ES-I3 (cell line): ENCODE measurements around the gene POLA1.

Experiments used
- H3K36me3 ChIP-seq: 2 replicates; pipeline ENCODE4 v1.6.1; 2013; ENCODE audit warnings: mild to moderate bottlenecking, low read length, control low read depth, moderate library complexity; ENCODE audit not compliant: insufficient read depth
- H3K4me1 ChIP-seq: 2 replicates; pipeline ENCODE4 v1.6.1; 2013; ENCODE audit warnings: mild to moderate bottlenecking, control low read depth, low read length; ENCODE audit not compliant: insufficient read depth
- H3K9ac ChIP-seq: 2 replicates; pipeline ENCODE4 v1.6.1; 2013; ENCODE audit warnings: low read depth, mild to moderate bottlenecking, low read length, moderate library complexity
- H3K9me3 ChIP-seq: 2 replicates; pipeline ENCODE4 v1.6.1; 2013; ENCODE audit warnings: mild to moderate bottlenecking, low read length, moderate library complexity; ENCODE audit not compliant: control insufficient read depth, insufficient read depth

The POLA1 gene

DNA sequence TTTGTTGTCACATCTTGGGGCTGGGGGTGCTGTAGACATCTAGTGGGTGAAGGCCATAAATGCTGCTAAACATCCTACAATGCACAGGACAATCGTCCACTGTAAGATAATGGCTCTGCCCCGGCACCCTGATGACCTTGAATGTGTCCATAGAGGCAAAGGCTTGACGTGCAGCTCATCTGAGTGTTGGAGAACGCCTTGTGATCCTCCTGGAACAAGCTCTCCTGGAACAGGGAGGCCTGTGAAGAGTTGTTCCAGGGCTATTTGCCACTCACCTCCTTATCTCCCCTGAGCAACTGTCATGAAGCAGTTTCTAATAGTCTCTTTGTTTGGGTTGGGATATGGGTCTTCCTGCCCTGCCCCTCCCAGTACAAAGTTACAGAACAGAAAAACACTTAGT lies 31.4 kb upstream of the POLA1 start:
- peaks cover 13% of the 10 kb centered on the region for H3K4me1 ChIP-seq

DNA sequence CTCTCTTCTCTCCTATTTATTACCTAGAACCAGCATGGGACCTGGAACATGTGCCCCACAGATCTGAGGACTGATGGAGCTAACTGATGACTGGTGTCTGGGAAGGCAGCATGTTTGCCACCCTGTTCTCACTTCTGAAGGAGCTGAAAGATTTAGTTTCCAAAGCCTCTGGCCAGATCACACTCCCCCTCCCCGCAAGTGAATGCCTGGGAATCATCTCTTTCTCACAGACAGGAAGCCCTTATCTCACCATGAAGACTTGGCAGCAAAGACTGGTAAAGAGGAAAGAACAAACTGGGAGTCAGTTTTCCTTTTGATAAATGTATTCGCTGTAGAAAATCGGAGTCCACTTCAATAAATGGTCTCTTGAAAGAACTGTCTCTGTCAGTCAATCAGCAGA lies 25.6 kb upstream of the POLA1 start:
- Histone ChIP-seq H3K9me3 (no peaks in the 10 kb centered on the region), H3K36me3 (no peaks in the 10 kb centered on the region), H3K4me1 (peaks cover 12% of the 10 kb centered on the region; the same call in 1 of the 2 replicates), H3K9ac (no peak overlapping the region)

More for the DNA sequence above, 31.4 kb upstream of the POLA1 start:
- Histone ChIP-seq H3K36me3 (no peaks in the 10 kb centered on the region), H3K9me3 (no peaks in the 10 kb centered on the region), H3K9ac (no peak overlapping the region)

DNA sequence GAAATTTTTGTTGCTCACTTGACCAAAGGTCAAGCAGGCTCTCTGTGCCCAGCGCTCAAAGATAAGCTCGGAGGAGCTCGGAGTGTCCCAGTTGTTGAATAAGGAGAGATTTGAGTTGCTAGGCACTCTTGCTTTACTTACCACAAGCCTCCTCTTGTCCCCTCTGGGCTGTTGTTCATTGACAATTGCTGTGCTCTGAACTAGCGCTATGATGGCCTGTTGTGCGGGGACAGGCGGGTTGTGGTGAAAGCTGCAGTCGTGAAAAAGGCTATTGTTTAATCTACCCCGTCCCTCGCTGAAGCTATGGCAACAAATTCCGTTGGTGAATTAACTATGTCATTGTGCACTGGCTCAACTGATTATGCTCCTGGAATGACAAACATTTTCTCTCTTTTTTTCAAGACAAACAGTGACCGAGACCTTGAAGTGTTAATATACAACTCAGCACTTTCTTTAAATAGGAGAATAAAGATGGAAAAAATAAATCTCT lies 21.0 kb upstream of the POLA1 start:
- peaks cover 16% of the 10 kb centered on the region; the same call in 1 of the 2 replicates for H3K4me1 ChIP-seq
- H3K36me3 ChIP-seq: no peaks in the 10 kb centered on the region
- H3K9me3 ChIP-seq: no peaks in the 10 kb centered on the region
- no peak overlapping the region for H3K9ac ChIP-seq

DNA sequence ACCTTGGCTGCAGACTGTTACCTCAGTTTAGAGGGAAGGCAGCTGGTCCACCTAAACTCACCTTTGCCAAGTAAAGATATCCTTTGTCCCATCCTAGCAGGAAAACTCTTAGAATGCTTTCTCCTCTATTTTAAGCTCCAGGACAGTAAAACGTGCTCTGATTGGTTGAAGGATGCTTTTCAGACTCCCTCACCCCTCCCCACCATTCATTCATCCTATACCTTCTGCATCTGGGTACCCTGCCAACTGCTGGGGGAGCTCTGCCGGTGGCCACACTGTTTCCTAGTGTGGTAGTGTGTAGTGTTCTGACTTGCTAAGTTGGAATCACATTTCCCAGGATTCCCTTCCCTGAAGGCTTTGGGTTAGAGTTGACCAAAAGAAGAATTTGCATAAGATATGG lies 20.3 kb upstream of the POLA1 start:
- no peaks in the 10 kb centered on the region for H3K36me3 ChIP-seq
- H3K4me1 ChIP-seq: peaks cover 13% of the 10 kb centered on the region; the same call in 1 of the 2 replicates
- H3K9ac ChIP-seq: no peak overlapping the region
- H3K9me3 ChIP-seq: no peaks in the 10 kb centered on the region

DNA sequence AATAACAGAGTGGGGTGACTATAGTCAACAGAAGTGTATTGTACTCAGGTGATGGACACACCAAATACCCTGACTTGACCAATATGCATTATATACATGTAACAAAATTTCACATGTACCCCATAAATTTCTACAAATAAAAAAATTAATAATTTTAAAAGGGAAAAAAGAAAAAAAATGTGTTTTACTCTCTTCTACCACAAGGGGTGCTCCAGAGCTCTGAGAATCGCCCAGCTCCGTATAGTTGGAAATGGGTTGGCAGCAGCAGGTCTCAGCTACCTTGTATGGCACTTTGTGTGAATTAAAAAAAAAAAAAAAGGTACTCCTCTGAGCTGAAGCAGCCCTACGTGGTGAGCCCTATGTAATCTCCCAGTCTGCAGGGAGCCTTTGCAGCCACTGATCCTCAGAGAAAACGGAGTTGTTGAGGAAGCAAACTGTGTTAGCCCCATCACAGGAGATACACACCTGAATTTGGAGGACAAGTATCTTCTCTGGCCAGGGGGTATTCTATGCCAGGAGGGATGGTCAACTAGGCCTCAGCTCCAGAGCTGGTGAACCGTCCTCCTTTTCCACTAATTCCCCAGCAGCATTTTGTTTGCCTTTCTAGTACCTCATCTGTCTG lies 17.2 kb upstream of the POLA1 start:
- H3K9me3 ChIP-seq: no peaks in the 10 kb centered on the region
- peaks cover 12% of the 10 kb centered on the region; the same call in 1 of the 2 replicates for H3K4me1 ChIP-seq
- no peaks in the 10 kb centered on the region for H3K36me3 ChIP-seq
- no peak overlapping the region for H3K9ac ChIP-seq

DNA sequence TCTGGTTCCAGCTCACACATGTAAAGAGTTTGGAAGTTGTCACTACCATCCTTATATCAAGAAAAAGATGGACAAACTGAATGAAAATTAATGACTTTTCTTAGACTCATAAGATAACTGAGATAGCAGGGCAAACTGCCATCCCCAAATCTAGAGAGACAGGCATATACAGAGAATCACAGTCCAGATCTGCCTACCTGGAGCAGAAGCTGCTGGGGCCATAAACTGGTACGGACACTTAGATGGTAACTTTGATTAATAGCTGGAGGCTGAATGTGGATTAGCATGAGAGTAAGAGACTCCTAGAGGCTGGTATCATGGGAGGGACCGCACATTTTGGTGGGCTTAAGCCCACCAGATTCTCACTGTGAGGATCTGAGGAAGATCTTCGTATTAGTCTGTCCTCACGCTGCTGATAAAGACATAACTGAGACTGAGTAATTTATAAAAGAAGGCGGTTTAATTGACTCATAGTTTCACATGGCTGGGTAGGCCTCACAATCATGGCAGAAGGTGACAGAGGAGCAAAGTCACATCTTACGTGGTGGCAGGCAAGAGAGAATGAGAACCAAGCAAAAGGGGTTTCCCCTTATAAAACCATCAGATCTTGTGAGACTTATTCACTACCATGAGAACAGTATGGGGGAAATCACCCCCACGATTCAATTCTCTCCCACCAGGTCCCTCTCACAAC lies 10.8 kb upstream of the POLA1 start:
- Histone ChIP-seq H3K9ac (no peak overlapping the region), H3K4me1 (no peaks in the 10 kb centered on the region), H3K36me3 (no peaks in the 10 kb centered on the region), H3K9me3 (no peaks in the 10 kb centered on the region)

DNA sequence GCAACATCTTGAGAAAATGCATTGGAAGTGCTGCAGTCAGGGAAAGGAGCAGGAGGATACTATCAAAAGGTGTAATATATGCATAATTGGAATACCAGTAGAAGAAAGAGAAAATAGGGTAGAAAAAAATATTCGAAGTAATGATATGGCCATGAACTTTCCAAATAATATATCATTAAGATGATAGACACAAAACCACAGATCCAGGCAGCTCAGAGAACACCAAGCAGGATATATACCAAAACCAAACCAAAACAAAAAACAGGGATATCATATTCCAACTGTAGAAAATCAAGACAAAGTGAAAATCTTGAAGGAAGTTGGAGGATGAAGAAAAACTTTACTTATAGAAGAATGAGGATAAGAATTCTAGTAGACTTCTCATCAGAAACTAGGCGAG lies 9.7 kb upstream of the POLA1 start:
- no peaks in the 10 kb centered on the region for H3K4me1 ChIP-seq
- no peaks in the 10 kb centered on the region for H3K36me3 ChIP-seq
- H3K9me3 ChIP-seq: no peaks in the 10 kb centered on the region
- no peak overlapping the region for H3K9ac ChIP-seq

DNA sequence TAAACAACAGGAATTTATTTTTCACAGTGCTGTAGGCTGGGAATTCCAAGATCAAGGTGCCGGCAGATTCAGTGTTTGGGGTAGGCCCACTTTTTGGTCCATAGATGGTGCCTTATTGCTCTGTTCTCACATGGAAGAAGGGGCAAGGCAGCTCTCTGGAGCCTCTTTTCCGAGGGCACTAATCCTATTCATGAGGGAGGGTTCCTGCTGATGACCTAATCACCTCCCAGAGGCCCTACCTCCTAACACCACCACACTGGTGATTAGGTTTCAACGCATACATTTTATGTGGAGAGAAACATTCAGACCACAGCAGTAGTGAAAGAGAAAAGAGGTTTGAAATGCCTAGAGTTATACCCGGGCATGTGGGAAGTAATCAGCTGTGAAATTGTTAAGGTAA lies 1.4 kb upstream of the POLA1 start:
- Histone ChIP-seq H3K9ac (no peak overlapping the region), H3K36me3 (no peaks in the 10 kb centered on the region), H3K9me3 (no peaks in the 10 kb centered on the region), H3K4me1 (peaks cover 11% of the 10 kb centered on the region)

DNA sequence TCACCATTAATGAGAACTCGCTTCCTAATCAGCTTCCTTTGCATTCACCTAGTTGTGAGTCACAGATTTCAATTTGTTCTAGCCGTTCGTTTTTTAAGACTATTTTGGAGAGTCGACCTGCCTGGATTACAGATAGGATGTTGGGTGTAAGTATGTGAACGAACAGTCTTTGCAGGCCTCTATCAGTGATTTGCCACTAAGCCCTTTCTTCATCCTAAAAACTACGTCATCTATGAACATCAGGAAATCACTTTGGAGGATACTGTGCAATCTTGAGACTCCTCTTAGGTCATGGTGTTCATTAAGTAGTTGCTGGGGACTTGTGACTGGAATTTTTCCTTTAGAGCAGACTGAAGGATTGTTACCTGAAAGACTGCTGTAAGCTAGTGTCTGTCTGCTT lies 1.1 kb downstream of the POLA1 start:
- no peaks in the 10 kb centered on the region for H3K9me3 ChIP-seq
- peaks cover 3% of the 10 kb centered on the region for H3K36me3 ChIP-seq
- H3K4me1 ChIP-seq: peaks cover 11% of the 10 kb centered on the region
- H3K9ac ChIP-seq: peak overlapping the region; percentile 93; the same call in 1 of the 2 replicates

DNA sequence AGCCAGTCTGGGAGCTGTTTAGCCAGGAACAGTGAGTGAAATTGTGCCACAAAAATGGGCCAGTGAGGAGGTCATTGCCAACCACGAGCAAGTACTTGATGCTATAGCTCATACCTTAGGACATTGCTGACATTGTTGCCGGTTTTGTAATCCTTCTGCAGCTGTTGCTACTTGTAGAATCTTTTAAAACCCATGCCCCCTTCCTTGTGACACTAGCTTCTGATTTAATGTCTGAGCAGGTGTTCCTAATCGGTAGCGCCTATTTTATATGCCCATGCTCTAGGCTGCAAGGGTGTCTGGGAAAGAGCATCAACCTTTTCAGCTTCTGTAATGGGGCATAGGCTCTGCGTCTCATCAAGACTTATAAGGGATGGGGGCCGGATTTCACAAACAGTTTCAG lies 2.6 kb downstream of the POLA1 start:
- peaks cover 11% of the 10 kb centered on the region for H3K36me3 ChIP-seq
- no peaks in the 10 kb centered on the region for H3K9me3 ChIP-seq
- peaks cover 11% of the 10 kb centered on the region for H3K4me1 ChIP-seq
- H3K9ac ChIP-seq: no peak overlapping the region

DNA sequence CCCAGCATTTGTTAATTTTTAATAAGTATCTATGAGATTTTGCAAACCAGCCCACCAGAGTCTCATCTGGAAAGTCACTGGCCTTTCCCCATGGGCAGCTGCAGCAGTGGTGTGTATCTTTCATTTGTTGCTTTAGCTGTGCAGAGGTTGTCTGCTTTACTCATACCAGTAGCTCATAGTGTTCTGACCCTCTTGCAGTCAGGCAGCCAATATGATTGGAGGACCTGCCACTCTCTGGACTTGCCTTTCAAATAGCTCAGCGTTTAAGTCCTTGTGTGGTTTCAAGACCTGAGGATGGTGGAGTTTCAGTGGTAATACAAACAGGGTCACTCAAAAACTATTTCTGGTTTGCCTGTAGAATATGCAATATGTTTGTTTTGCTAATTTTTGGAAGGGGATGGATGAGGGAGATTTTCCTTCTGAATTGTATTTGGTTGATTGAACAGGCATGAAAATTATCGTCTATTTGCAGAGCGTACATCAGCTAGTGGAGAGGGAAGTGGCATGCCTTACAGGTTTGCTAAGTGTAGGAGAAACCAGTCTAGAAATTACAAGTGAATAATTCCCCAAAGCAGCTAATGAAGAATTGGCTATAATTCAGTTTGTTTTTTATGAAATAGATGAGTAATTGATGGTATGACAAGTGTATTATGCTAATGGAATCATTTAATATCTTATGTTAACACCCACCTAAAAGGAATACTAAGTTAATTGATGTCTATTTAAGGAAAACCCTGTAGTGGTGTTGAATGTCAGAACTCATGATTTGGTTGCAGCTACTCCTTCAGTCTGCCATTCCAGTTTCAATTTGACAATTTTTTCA lies 8.9 kb downstream of the POLA1 start:
- no peaks in the 10 kb centered on the region for H3K4me1 ChIP-seq
- peaks cover 31% of the 10 kb centered on the region for H3K36me3 ChIP-seq
- no peaks in the 10 kb centered on the region for H3K9me3 ChIP-seq
- H3K9ac ChIP-seq: no peak overlapping the region

DNA sequence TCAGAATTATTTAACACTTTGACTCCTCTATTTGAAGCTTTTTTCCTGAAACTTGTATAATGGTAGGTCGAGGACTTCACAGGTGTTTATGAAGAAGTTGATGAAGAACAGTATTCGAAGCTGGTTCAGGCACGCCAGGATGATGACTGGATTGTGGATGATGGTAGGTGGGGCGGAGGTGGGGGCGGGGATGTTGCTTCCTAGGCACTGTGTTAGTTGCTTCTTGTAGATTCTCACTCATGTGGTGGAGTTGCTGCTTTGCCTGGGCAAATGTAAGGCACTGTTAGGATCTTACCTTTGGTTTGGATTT lies 9.4 kb downstream of the POLA1 start:
- Histone ChIP-seq H3K4me1 (no peaks in the 10 kb centered on the region), H3K9ac (no peak overlapping the region), H3K9me3 (no peaks in the 10 kb centered on the region; the same call in 1 of the 2 replicates), H3K36me3 (peaks cover 33% of the 10 kb centered on the region)

DNA sequence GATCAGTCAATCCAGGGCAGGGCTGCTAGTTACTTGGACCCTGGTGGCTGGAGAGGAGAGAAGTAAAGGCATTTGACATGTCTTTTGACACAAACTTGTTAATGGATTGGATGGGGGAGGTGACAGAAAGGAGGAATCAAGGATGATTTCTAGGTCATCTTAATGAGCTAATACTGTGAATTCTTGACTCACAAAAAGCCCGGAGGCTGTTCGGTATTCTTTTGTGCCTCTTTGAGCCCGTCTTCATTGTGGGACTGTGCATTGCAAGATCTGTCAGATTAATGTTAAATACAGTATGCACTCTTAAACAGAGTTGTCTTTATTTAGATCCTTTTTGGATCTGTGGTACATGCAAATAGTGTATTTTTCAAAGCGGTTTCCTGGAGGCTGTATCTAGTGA lies 25.1 kb downstream of the POLA1 start:
- no peaks in the 10 kb centered on the region for H3K4me1 ChIP-seq
- H3K9ac ChIP-seq: no peak overlapping the region
- H3K9me3 ChIP-seq: no peaks in the 10 kb centered on the region
- H3K36me3 ChIP-seq: peaks cover 23% of the 10 kb centered on the region

DNA sequence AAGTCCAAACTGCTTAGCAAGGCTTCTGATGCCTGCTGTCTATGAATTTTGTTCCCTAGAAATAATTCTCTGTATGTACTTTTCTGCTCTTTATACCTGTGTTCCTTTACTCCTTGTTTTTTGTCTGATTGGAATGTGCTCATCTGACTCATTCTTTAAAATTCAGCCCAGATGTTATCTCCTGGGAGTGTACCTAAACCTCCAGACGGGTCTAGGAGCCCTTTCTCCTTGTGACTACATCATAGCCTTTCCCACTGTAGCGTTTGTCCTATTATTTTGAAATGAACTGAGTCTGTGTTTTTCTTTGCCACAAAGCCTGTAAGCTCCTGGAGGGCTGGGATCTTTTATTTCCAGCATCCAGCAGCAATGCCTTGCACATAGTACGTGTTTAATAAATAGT lies 26.3 kb downstream of the POLA1 start:
- Histone ChIP-seq H3K36me3 (peaks cover 19% of the 10 kb centered on the region), H3K4me1 (no peaks in the 10 kb centered on the region), H3K9ac (no peak overlapping the region), H3K9me3 (no peaks in the 10 kb centered on the region)

DNA sequence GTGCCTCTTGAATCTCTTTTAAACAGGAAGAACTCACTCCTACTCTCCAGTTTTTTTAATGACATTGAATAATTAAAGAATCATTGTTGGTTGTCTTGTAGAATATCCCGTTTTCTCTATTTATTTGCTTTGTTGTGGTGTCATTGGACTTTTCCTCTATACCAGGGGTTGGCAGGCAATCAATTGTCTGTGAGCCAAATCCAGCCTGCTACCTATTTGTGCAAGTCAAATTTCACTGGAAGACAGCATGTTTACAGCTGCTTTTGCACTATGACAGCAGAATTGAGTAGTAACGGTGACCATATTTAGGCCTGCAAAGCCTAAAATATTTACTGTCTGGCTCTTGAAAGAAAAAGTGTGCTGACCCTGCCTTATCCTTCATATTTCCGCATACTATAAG lies 34.8 kb downstream of the POLA1 start:
- Histone ChIP-seq H3K9ac (no peak overlapping the region), H3K4me1 (no peaks in the 10 kb centered on the region), H3K9me3 (no peaks in the 10 kb centered on the region), H3K36me3 (peaks cover 24% of the 10 kb centered on the region)
